ENCODE data around the gene NME9. TPM values are rescaled to one million over a fixed set of nuclear protein-coding genes. Genes with fewer than 3 reads are reported as not detected.

Gene NME9
- total and polyA plus RNA-seq, 4 donors, result 0.08 to 0.39 TPM; not detected in 2

GRCh38 chr3:138289701-138290100 is 40.0 kb downstream of the NME9 start:
- H3K9ac ChIP-seq (ENCODE audit: low read depth in 1 of 2, low read length in 2 of 2), result no peak overlapping the region
- TF ChIP-seq YY1 (IDR thresholded peaks at IDR 0.05), result no peak
- TF ChIP-seq TAF1 (conservative IDR thresholded peaks at IDR 0.05), result no peak
- no peak for TF ChIP-seq NR2F2 (IDR thresholded peaks at IDR 0.05)
- TF ChIP-seq MAX (IDR thresholded peaks at IDR 0.05), result no peak
- no peak for TF ChIP-seq JUND (IDR thresholded peaks at IDR 0.05)
- TF ChIP-seq SP1 (IDR thresholded peaks at IDR 0.05), result no peak

GRCh38 chr3:138289260-138289659 is 40.4 kb downstream of the NME9 start:
- WGBS, result 98% methylated on average over 2 of the region's 2 CpGs
- Histone ChIP-seq H3K4me3 (ENCODE audit: low read depth in 1 of 3, low read length in 3 of 3) (no peak overlapping the region), H3K36me3 (ENCODE audit: control insufficient read depth in 4 of 4, insufficient read depth in 3 of 4, low read depth in 1 of 4, low read length in 3 of 4) (peaks cover 5 to 65% (median 51%) of the 10 kb centered on the region in 4 donors), H3K27me3 (ENCODE audit: control insufficient read depth in 4 of 4, insufficient read depth in 4 of 4, low read length in 3 of 4) (no peaks in the 10 kb centered on the region), H3K9me3 (ENCODE audit: control insufficient read depth in 4 of 4, low read length in 3 of 4) (no peaks in the 10 kb centered on the region), H3K9ac (ENCODE audit: low read depth in 1 of 2, low read length in 2 of 2) (no peak overlapping the region), H3K4me1 (ENCODE audit: control insufficient read depth in 4 of 4, insufficient read depth in 4 of 4, low read length in 3 of 4) (no peaks in the 10 kb centered on the region), H3K27ac (ENCODE audit: low read depth in 1 of 2, low read length in 2 of 2) (no peak overlapping the region)
- TF ChIP-seq REST (IDR thresholded peaks at IDR 0.05) (no peak), GABPA (IDR thresholded peaks at IDR 0.05 in 1 of 2, conservative IDR thresholded peaks at IDR 0.05 in 1 of 2) (no peak), ATF3 (IDR thresholded peaks at IDR 0.05) (no peak), NR2F2 (IDR thresholded peaks at IDR 0.05) (no peak), SP1 (IDR thresholded peaks at IDR 0.05) (no peak), YY1 (IDR thresholded peaks at IDR 0.05) (no peak), RXRA (IDR thresholded peaks at IDR 0.05) (no peak), FOXA2 (IDR thresholded peaks at IDR 0.05) (no peak), JUND (IDR thresholded peaks at IDR 0.05) (no peak), HNF4A (conservative IDR thresholded peaks at IDR 0.05) (no peak), EGR1 (IDR thresholded peaks at IDR 0.05; ENCODE audit: low read depth in 2 of 2) (no peak), RAD21 (IDR thresholded peaks at IDR 0.05) (no peak)
- DNase-seq (ENCODE audit: low spot score), result no peak

More at GRCh38 chr3:138289701-138290100, 40.0 kb downstream of the NME9 start:
- Histone ChIP-seq H3K36me3 (ENCODE audit: control insufficient read depth in 4 of 4, insufficient read depth in 3 of 4, low read depth in 1 of 4, low read length in 3 of 4) (peaks cover 4 to 61% (median 49%) of the 10 kb centered on the region in 4 donors), H3K4me3 (ENCODE audit: low read depth in 1 of 3, low read length in 3 of 3) (no peak overlapping the region), H3K27ac (ENCODE audit: low read depth in 1 of 2, low read length in 2 of 2) (no peak overlapping the region), H3K4me1 (ENCODE audit: control insufficient read depth in 4 of 4, insufficient read depth in 4 of 4, low read length in 3 of 4) (no peaks in the 10 kb centered on the region), H3K9me3 (ENCODE audit: control insufficient read depth in 4 of 4, low read length in 3 of 4) (no peaks in the 10 kb centered on the region), H3K27me3 (ENCODE audit: control insufficient read depth in 4 of 4, insufficient read depth in 4 of 4, low read length in 3 of 4) (no peaks in the 10 kb centered on the region)
- no peak for DNase-seq (ENCODE audit: low spot score)
- 97% methylated on average over 3 of the region's 3 CpGs for WGBS

- H3K9ac ChIP-seq (ENCODE audit: low read depth in 1 of 2, low read length in 2 of 2), result no peak overlapping the region
- no peak overlapping the region for H3K4me3 ChIP-seq (ENCODE audit: low read depth in 1 of 3, low read length in 3 of 3)
- DNase-seq (ENCODE audit: low spot score), result no peak
- peaks cover 4 to 47% (median 32%) of the 10 kb centered on the region in 4 donors for H3K36me3 ChIP-seq (ENCODE audit: control insufficient read depth in 4 of 4, insufficient read depth in 3 of 4, low read depth in 1 of 4, low read length in 3 of 4)
- WGBS, result 99% methylated on average over 2 of the region's 2 CpGs
- no peak overlapping the region for H3K27ac ChIP-seq (ENCODE audit: low read depth in 1 of 2, low read length in 2 of 2)
- no peaks in the 10 kb centered on the region for H3K9me3 ChIP-seq (ENCODE audit: control insufficient read depth in 4 of 4, low read length in 3 of 4)
- TF ChIP-seq HNF4G (IDR thresholded peaks at IDR 0.05) (no peak), RAD21 (IDR thresholded peaks at IDR 0.05) (peak in 1 of 2 donors; percentile 28), SP1 (IDR thresholded peaks at IDR 0.05) (no peak)
- H3K27me3 ChIP-seq (ENCODE audit: control insufficient read depth in 4 of 4, insufficient read depth in 4 of 4, low read length in 3 of 4), result no peaks in the 10 kb centered on the region
- no peaks in the 10 kb centered on the region for H3K4me1 ChIP-seq (ENCODE audit: control insufficient read depth in 4 of 4, insufficient read depth in 4 of 4, low read length in 3 of 4)
These were observed 44.6 kb downstream of the NME9 start for GRCh38 chr3:138284957-138285477.

Measured in liver (tissue), 9 donors.